HCT116 (cell line): ENCODE results near the gene ANKLE2.

ENCODE experiments used
- CEBPB ChIP-seq: IDR thresholded peaks from 2 replicates; pipeline ENCODE4 v1.6.1; 2012; ENCODE audit warnings: low read depth
- CTCF ChIP-seq, 3 experiments: fragments of 200-600 bp in 1 of 3; sonication (generic) in 1 of 3; IDR thresholded peaks in 2 of 3; conservative IDR thresholded peaks in 1 of 3; 2 replicates each; pipeline ENCODE4 v1.5.1; 2012 to 2017; ENCODE audit warnings: low read depth in 2 of 3, low read length in 2 of 3, antibody characterized with exemption in 1 of 3, borderline replicate concordance in 1 of 3, control low read depth in 1 of 3, mild to moderate bottlenecking in 1 of 3, mixed read lengths in 1 of 3, mixed run types in 1 of 3, moderate library complexity in 1 of 3; ENCODE audit not compliant: insufficient read depth in 1 of 3
- ELF1 ChIP-seq: IDR thresholded peaks from 2 replicates; pipeline ENCODE4 v1.6.1; 2012; ENCODE audit warnings: low read depth, borderline replicate concordance
- EZH2phosphoT487 ChIP-seq: fragments of 200-600 bp; IDR thresholded peaks from 2 replicates; pipeline ENCODE4 v1.6.1; 2018; ENCODE audit warnings: antibody characterized with exemption, borderline replicate concordance
- RAD21 ChIP-seq: IDR thresholded peaks from 2 replicates; pipeline ENCODE4 v1.6.1; 2012; ENCODE audit warnings: low read depth, mild to moderate bottlenecking
- SIN3A ChIP-seq: IDR thresholded peaks from 2 replicates; pipeline ENCODE4 v1.6.1; 2012; ENCODE audit warnings: low read depth
- ZNF274 ChIP-seq: fragments of 200-500 bp; sonication (Bioruptor generic); IDR thresholded peaks from 2 replicates; pipeline ENCODE4 v1.6.1; 2014; ENCODE audit warnings: mild to moderate bottlenecking, low read depth, low read length, inconsistent platforms

GRCh38 chr12:132729541-132730320 is 31.9 kb downstream of the ANKLE2 start:
- TF ChIP-seq SIN3A (no peak), EZH2phosphoT487 (no peak), RAD21 (no peak), CTCF (IDR thresholded peaks at IDR 0.05 in 2 of 3, conservative IDR thresholded peaks at IDR 0.05 in 1 of 3; ENCODE audit: borderline replicate concordance in 1 of 3, insufficient read depth in 1 of 3, low read depth in 2 of 3, low read length in 2 of 3) (no peak), ELF1 (no peak), ZNF274 (no peak), CEBPB (no peak)
